GM19438 (cell line): ENCODE measurements around the gene BMPR1A.

Experiments
- ATAC-seq: cut with Tn5 transposase; IDR thresholded peaks from one replicate; pipeline ENCODE4 v1.9.1; 2021; ENCODE audit warnings: low read depth; ENCODE audit not compliant: unreplicated experiment

The BMPR1A gene

GRCh38 chr10:86867149-86867548 lies 110.7 kb downstream of the BMPR1A start:
- ATAC-seq, result no peak

- no peak for ATAC-seq
These were observed 111.9 kb downstream of the BMPR1A start for GRCh38 chr10:86868353-86868752.

GRCh38 chr10:86870679-86871078 lies 114.3 kb downstream of the BMPR1A start:
- no peak for ATAC-seq

GRCh38 chr10:86871563-86872183 lies 115.3 kb downstream of the BMPR1A start:
- ATAC-seq, result no peak

GRCh38 chr10:86872757-86873156 lies 116.3 kb downstream of the BMPR1A start:
- no peak for ATAC-seq

GRCh38 chr10:86876748-86877147 lies 120.3 kb downstream of the BMPR1A start:
- ATAC-seq, result no peak

GRCh38 chr10:86878983-86879713 lies 122.7 kb downstream of the BMPR1A start:
- no peak for ATAC-seq

GRCh38 chr10:86880971-86881370 lies 124.6 kb downstream of the BMPR1A start:
- no peak for ATAC-seq

GRCh38 chr10:86888585-86889381 lies 132.4 kb downstream of the BMPR1A start:
- ATAC-seq, result peak; percentile 95

- ATAC-seq, result no peak
These were observed 133.6 kb downstream of the BMPR1A start for GRCh38 chr10:86889997-86890396.

GRCh38 chr10:86898511-86898910 lies 142.1 kb downstream of the BMPR1A start:
- no peak for ATAC-seq

- no peak for ATAC-seq
These were observed 142.7 kb downstream of the BMPR1A start for GRCh38 chr10:86899132-86899531.

- ATAC-seq, result no peak
These were observed 143.4 kb downstream of the BMPR1A start for GRCh38 chr10:86899670-86900276.

GRCh38 chr10:86900955-86901354 lies 144.5 kb downstream of the BMPR1A start:
- ATAC-seq, result no peak

GRCh38 chr10:86904600-86904999 lies 148.2 kb downstream of the BMPR1A start:
- ATAC-seq, result no peak

GRCh38 chr10:86905429-86905828 lies 149.0 kb downstream of the BMPR1A start:
- ATAC-seq, result no peak

- ATAC-seq, result no peak
These were observed 158.3 kb downstream of the BMPR1A start for GRCh38 chr10:86914734-86915133.

GRCh38 chr10:86918022-86918471 lies 161.6 kb downstream of the BMPR1A start:
- ATAC-seq, result no peak

GRCh38 chr10:86922553-86922961 lies 166.1 kb downstream of the BMPR1A start:
- no peak for ATAC-seq

GRCh38 chr10:86929468-86930380 lies 173.3 kb downstream of the BMPR1A start:
- no peak for ATAC-seq
